HCT116 (cell line): ENCODE measurements around the gene GBE1. TPM values are rescaled to one million over a fixed set of nuclear protein-coding genes. Genes with fewer than 3 reads are reported as not detected.

Experiments
- ATAC-seq: fragments of 200-7000 bp; cut with Tn5 transposase; 2 replicates; pipeline ENCODE4 v1.9.1; 2020; ENCODE audit warnings: mild to moderate bottlenecking, moderate library complexity
- BruUV-seq: library from RNA; stranded (reverse); fragments of 400-500 nt; replicated peaks from 2 replicates; lab custom pipeline; 2021; lab: Mats Ljungman, UMichigan
- CTCF ChIA-PET: fragments of 300-600 bp; sonication (Branson Sonifier 250); formaldehyde crosslinking; loops from one replicate; lab custom pipeline; 2021; ENCODE audit warnings: antibody characterized with exemption; lab: Charles Lee
- POLR2A ChIA-PET: fragments of 300-600, 350-600 bp; sonication (Branson Sonifier 250); formaldehyde crosslinking; loops from one replicate; lab custom pipeline; 2021; ENCODE audit warnings: antibody characterized with exemption; lab: Charles Lee
- RAD21 ChIA-PET, 2 experiments: fragments of 300-600 bp; sonication (Branson Sonifier 250); formaldehyde crosslinking; loops; one replicate each; lab custom pipeline; 2023; ENCODE audit warnings: low total read pairs in 2 of 2; ENCODE audit not compliant: uncharacterized antibody in 2 of 2, unreplicated experiment in 2 of 2, low non-redundant PET in 1 of 2; lab: Charles Lee
- DNase-seq: peaks from one replicate; pipeline ENCODE4 v3.0.0-alpha.2; 2010; ENCODE audit warnings: low read depth, low spot score
- H2AFZ ChIP-seq: fragments of 200-600 bp; shearing (Covaris generic), sonication (generic); 2 replicates; pipeline ENCODE4 v1.6.1; 2017; ENCODE audit warnings: low read depth, mixed run types, mixed read lengths, antibody characterized with exemption, low read length; ENCODE audit not compliant: poor library complexity, severe bottlenecking
- H3K27ac ChIP-seq: 2 replicates; pipeline ENCODE4 v1.5.1; 2012; ENCODE audit warnings: low read depth, low read length
- H3K27me3 ChIP-seq: fragments of 200-600 bp; sonication (generic); 2 replicates; pipeline ENCODE4 v1.6.1; 2016; ENCODE audit warnings: mixed run types, low read length, mixed read lengths; ENCODE audit not compliant: insufficient read depth
- H3K36me3 ChIP-seq, 2 experiments: fragments of 200-500 bp in 1 of 2; fragments of 200-600 bp in 1 of 2; sonication (Bioruptor generic) in 1 of 2; sonication (generic) in 1 of 2; 2 replicates each; pipeline versions ENCODE4 v1.5.1 to v1.6.1; 2014 to 2016; ENCODE audit warnings: low read length in 2 of 2, inconsistent platforms in 1 of 2, mixed read lengths in 1 of 2, mixed run types in 1 of 2; ENCODE audit not compliant: insufficient read depth in 2 of 2, control insufficient read depth in 1 of 2
- H3K4me1 ChIP-seq, 2 experiments: fragments of 200-600 bp in 1 of 2; sonication (generic) in 1 of 2; 2 replicates each; pipeline versions ENCODE4 v1.5.1 to v1.6.1; 2012 to 2017; ENCODE audit warnings: low read length in 2 of 2, inconsistent platforms in 1 of 2, mild to moderate bottlenecking in 1 of 2, mixed read lengths in 1 of 2, mixed run types in 1 of 2, moderate library complexity in 1 of 2; ENCODE audit not compliant: insufficient read depth in 2 of 2, control insufficient read depth in 1 of 2
- H3K4me2 ChIP-seq: fragments of 200-600 bp; sonication (generic); 2 replicates; pipeline ENCODE4 v1.6.1; 2017; ENCODE audit warnings: mixed run types, low read length, mixed read lengths
- H3K4me3 ChIP-seq, 2 experiments: fragments of 200-600 bp in 1 of 2; sonication (generic) in 1 of 2; replicated peaks in 1 of 2; 2 replicates each; pipeline ENCODE4 v1.5.1; 2011 to 2016; ENCODE audit warnings: low read length in 2 of 2, control low read depth in 1 of 2, low read depth in 1 of 2, mild to moderate bottlenecking in 1 of 2, mixed read lengths in 1 of 2, mixed run types in 1 of 2
- H3K79me2 ChIP-seq: fragments of 200-600 bp; sonication (generic); 2 replicates; pipeline ENCODE4 v1.6.1; 2017; ENCODE audit warnings: mild to moderate bottlenecking, mixed run types, low read length, moderate library complexity, mixed read lengths; ENCODE audit not compliant: insufficient read depth
- H3K9ac ChIP-seq: fragments of 200-600 bp; sonication (generic); 2 replicates; pipeline ENCODE4 v1.6.1; 2016; ENCODE audit warnings: low read length, mixed read lengths
- H3K9me2 ChIP-seq: fragments of 200-600 bp; sonication (generic), shearing (Covaris generic); 2 replicates; pipeline ENCODE4 v1.6.1; 2017; ENCODE audit warnings: mixed run types, mild to moderate bottlenecking, moderate library complexity; ENCODE audit not compliant: insufficient read depth
- H3K9me3 ChIP-seq, 2 experiments: fragments of 200-500 bp in 1 of 2; fragments of 200-600 bp in 1 of 2; sonication (Bioruptor generic) in 1 of 2; sonication (generic) in 1 of 2; 2 replicates each; pipeline ENCODE4 v1.6.1; 2014 to 2017; ENCODE audit warnings: low read length in 2 of 2, mixed read lengths in 2 of 2, inconsistent platforms in 1 of 2, low read depth in 1 of 2, mild to moderate bottlenecking in 1 of 2, mixed run types in 1 of 2, moderate library complexity in 1 of 2; ENCODE audit not compliant: control insufficient read depth in 1 of 2, insufficient read depth in 1 of 2
- H4K20me1 ChIP-seq: fragments of 200-600 bp; sonication (generic), shearing (Covaris generic); 2 replicates; pipeline ENCODE4 v1.6.1; 2017; ENCODE audit warnings: mixed run types, mild to moderate bottlenecking, moderate library complexity; ENCODE audit not compliant: insufficient read depth
- CBX3 ChIP-seq: IDR thresholded peaks from 2 replicates; pipeline ENCODE4 v1.6.1; 2012; ENCODE audit warnings: low read depth
- CEBPB ChIP-seq: IDR thresholded peaks from 2 replicates; pipeline ENCODE4 v1.6.1; 2012; ENCODE audit warnings: low read depth
- CTCF ChIP-seq, 3 experiments: fragments of 200-600 bp in 1 of 3; sonication (generic) in 1 of 3; IDR thresholded peaks in 2 of 3; conservative IDR thresholded peaks in 1 of 3; 2 replicates each; pipeline ENCODE4 v1.5.1; 2012 to 2017; ENCODE audit warnings: low read depth in 2 of 3, low read length in 2 of 3, antibody characterized with exemption in 1 of 3, borderline replicate concordance in 1 of 3, control low read depth in 1 of 3, mild to moderate bottlenecking in 1 of 3, mixed read lengths in 1 of 3, mixed run types in 1 of 3, moderate library complexity in 1 of 3; ENCODE audit not compliant: insufficient read depth in 1 of 3
- ELF1 ChIP-seq: IDR thresholded peaks from 2 replicates; pipeline ENCODE4 v1.6.1; 2012; ENCODE audit warnings: low read depth, borderline replicate concordance
- EZH2 ChIP-seq: fragments of 200-600 bp; sonication (generic); IDR thresholded peaks from 2 replicates; pipeline ENCODE4 v1.6.1; 2017; ENCODE audit warnings: antibody characterized with exemption, mixed run types
- EZH2phosphoT487 ChIP-seq: fragments of 200-600 bp; IDR thresholded peaks from 2 replicates; pipeline ENCODE4 v1.6.1; 2018; ENCODE audit warnings: antibody characterized with exemption, borderline replicate concordance
- FOSL1 ChIP-seq: IDR thresholded peaks from 2 replicates; pipeline ENCODE4 v1.6.1; 2012; ENCODE audit warnings: low read depth
- POLR2A ChIP-seq: IDR thresholded peaks from 2 replicates; pipeline ENCODE4 v1.7.0; 2011; ENCODE audit warnings: borderline replicate concordance; ENCODE audit not compliant: insufficient read depth, insufficient read length; ENCODE audit errors: extremely low read depth
- POLR2AphosphoS5 ChIP-seq: IDR thresholded peaks from 2 replicates; pipeline ENCODE4 v1.6.1; 2011; ENCODE audit warnings: mild to moderate bottlenecking, low read depth, low read length, moderate library complexity
- RAD21 ChIP-seq: IDR thresholded peaks from 2 replicates; pipeline ENCODE4 v1.6.1; 2012; ENCODE audit warnings: low read depth, mild to moderate bottlenecking
- SIN3A ChIP-seq: IDR thresholded peaks from 2 replicates; pipeline ENCODE4 v1.6.1; 2012; ENCODE audit warnings: low read depth
- SP1 ChIP-seq: IDR thresholded peaks from 2 replicates; pipeline ENCODE4 v1.6.1; 2012; ENCODE audit warnings: low read depth
- SRF ChIP-seq: IDR thresholded peaks from 2 replicates; pipeline ENCODE4 v1.6.1; 2012; ENCODE audit warnings: low read depth
- ZNF274 ChIP-seq: fragments of 200-500 bp; sonication (Bioruptor generic); IDR thresholded peaks from 2 replicates; pipeline ENCODE4 v1.6.1; 2014; ENCODE audit warnings: mild to moderate bottlenecking, low read depth, low read length, inconsistent platforms
- intact Hi-C: fragments of 100-400 bp; cut with micrococcal nuclease; formaldehyde crosslinking; loops from 2 replicates; pipeline ENCODE4 v1.10.0; 2022
- total RNA-seq: library from RNA; stranded (reverse); gene quantifications from one replicate; pipeline ENCODE4 v1.2.1, GENCODE V29; 2021; ENCODE audit not compliant: unreplicated experiment
- TF ChIP-seq, protein P1 (sequence below): IDR thresholded peaks from 2 replicates; pipeline ENCODE4 v1.6.1; 2012; ENCODE audit warnings: low read depth

The GBE1 gene
- total RNA-seq, 1 experiment from 2014 or later = 27.7 TPM

DNA sequence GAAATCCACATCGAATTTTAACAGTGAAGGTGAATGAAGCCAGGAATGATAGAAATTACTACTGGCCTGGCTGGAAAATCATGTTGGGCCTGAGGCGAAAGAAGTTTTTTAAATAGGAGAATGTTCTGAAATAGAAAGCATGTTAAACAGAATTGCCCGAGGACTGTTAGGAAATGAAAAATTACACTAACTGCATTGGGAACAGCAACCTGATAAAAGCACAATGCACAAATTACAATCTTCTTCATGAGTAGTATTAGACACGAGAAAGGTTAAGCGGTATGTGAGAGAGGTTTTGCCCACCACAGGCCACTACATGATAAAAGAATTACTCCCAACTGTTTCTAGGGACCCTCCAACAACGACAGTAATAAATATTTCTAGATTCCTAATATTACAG, 18.9 kb downstream of the GBE1 start:
- ATAC-seq = no peak
- peak overlapping the region in 1 of 2 experiments; percentile 30; a peak in 1 of 4 replicates for H3K4me3 ChIP-seq

DNA sequence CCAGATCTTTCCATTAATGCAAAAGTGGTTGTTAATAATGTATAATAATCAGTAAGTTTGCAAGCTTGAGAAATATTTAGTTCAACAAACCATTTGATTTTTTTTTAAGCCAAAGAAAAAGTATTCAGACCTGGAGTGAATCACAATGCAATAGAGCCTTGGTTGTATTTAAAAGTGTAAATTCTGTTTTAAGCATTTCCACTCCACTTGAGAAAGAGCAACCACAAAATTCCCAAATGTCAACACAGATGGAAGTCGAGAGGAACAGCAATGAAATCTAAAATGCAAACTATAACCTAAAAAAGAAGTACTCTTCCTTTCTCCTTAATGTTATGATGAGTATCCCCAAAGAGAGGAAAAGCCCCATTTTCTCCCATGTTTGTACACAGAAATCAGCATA, 20.2 kb downstream of the GBE1 start:
- peaks cover 17% of the 10 kb centered on the region; the same call in 1 of the 2 replicates for H3K79me2 ChIP-seq

More for the DNA sequence above, 18.9 kb downstream of the GBE1 start:
- Histone ChIP-seq H3K9me3 (no peaks in the 10 kb centered on the region), H3K9me2 (no peaks in the 10 kb centered on the region), H2AFZ (no peak overlapping the region), H4K20me1 (no peaks in the 10 kb centered on the region), H3K4me1 (peaks cover 17 to 43% of the 10 kb centered on the region in 2 experiments), H3K9ac (peak overlapping the region; percentile 41), H3K4me2 (peak overlapping the region; percentile 68), H3K36me3 (no peaks in the 10 kb centered on the region), H3K79me2 (peaks cover 17% of the 10 kb centered on the region; the same call in 1 of the 2 replicates), H3K27ac (peak overlapping the region; percentile 48; the same call in 1 of the 2 replicates), H3K27me3 (no peaks in the 10 kb centered on the region)
- CTCF ChIA-PET = no interaction called here
- TF ChIP-seq POLR2AphosphoS5 (no peak), EZH2phosphoT487 (no peak), ZNF274 (no peak), SIN3A (no peak), POLR2A (no peak)
- POLR2A ChIA-PET = no interaction called here
- DNase-seq = no peak
- intact Hi-C loops = no loop called here
- no TSS peak for BruUV-seq
- RAD21 ChIA-PET = no interaction called here

More for the DNA sequence above, 20.2 kb downstream of the GBE1 start:
- BruUV-seq = no TSS peak
- DNase-seq = no peak
- Histone ChIP-seq H3K27ac (no peak overlapping the region), H3K4me1 (peaks cover 17 to 39% of the 10 kb centered on the region in 2 experiments), H3K27me3 (no peaks in the 10 kb centered on the region), H4K20me1 (no peaks in the 10 kb centered on the region), H3K9me3 (no peaks in the 10 kb centered on the region), H3K36me3 (no peaks in the 10 kb centered on the region), H3K9me2 (no peaks in the 10 kb centered on the region), H3K4me3 (no peak overlapping the region), H2AFZ (no peak overlapping the region), H3K9ac (no peak overlapping the region), H3K4me2 (no peak overlapping the region)
- intact Hi-C loops = no loop called here
- POLR2A ChIA-PET = no interaction called here
- CTCF ChIA-PET = no interaction called here
- RAD21 ChIA-PET = no interaction called here
- no peak for ATAC-seq
- TF ChIP-seq RAD21 = no peak
- TF ChIP-seq FOSL1 = no peak
- TF ChIP-seq SRF = no peak
- no peak for TF ChIP-seq CBX3
- no peak for TF ChIP-seq SP1
- no peak for TF ChIP-seq CTCF (IDR thresholded peaks at IDR 0.05 in 2 of 3, conservative IDR thresholded peaks at IDR 0.05 in 1 of 3; ENCODE audit: borderline replicate concordance in 1 of 3, insufficient read depth in 1 of 3, low read depth in 2 of 3, low read length in 2 of 3)
- no peak for TF ChIP-seq ZNF274
- no peak for TF ChIP-seq CEBPB
- no peak for TF ChIP-seq EZH2
- no peak for TF ChIP-seq SIN3A
- no peak for TF ChIP-seq ELF1
- TF ChIP-seq, protein P1, sequence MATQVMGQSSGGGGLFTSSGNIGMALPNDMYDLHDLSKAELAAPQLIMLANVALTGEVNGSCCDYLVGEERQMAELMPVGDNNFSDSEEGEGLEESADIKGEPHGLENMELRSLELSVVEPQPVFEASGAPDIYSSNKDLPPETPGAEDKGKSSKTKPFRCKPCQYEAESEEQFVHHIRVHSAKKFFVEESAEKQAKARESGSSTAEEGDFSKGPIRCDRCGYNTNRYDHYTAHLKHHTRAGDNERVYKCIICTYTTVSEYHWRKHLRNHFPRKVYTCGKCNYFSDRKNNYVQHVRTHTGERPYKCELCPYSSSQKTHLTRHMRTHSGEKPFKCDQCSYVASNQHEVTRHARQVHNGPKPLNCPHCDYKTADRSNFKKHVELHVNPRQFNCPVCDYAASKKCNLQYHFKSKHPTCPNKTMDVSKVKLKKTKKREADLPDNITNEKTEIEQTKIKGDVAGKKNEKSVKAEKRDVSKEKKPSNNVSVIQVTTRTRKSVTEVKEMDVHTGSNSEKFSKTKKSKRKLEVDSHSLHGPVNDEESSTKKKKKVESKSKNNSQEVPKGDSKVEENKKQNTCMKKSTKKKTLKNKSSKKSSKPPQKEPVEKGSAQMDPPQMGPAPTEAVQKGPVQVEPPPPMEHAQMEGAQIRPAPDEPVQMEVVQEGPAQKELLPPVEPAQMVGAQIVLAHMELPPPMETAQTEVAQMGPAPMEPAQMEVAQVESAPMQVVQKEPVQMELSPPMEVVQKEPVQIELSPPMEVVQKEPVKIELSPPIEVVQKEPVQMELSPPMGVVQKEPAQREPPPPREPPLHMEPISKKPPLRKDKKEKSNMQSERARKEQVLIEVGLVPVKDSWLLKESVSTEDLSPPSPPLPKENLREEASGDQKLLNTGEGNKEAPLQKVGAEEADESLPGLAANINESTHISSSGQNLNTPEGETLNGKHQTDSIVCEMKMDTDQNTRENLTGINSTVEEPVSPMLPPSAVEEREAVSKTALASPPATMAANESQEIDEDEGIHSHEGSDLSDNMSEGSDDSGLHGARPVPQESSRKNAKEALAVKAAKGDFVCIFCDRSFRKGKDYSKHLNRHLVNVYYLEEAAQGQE = no peak
